Measurements from ENCODE around the gene S100A7A.
"Not testable (repeated sequence)": the region's sequence is repeated elsewhere in the genome, so short reads cannot be mapped to it uniquely, and the experiment has no call there.

Gene S100A7A

GRCh38 chr1:153428073-153428638 is 11.8 kb downstream of the S100A7A start:
- no peak for DNase-seq

GRCh38 chr1:153428791-153429190 is 12.5 kb downstream of the S100A7A start:
- no peak for DNase-seq

- no peak for DNase-seq
Measured at GRCh38 chr1:153429266-153430165, 13.2 kb downstream of the S100A7A start.

GRCh38 chr1:153430166-153430553 is 13.8 kb downstream of the S100A7A start:
- DNase-seq, result no peak

GRCh38 chr1:153430561-153430960 is 14.2 kb downstream of the S100A7A start:
- no peak for DNase-seq

GRCh38 chr1:153431002-153431401 is 14.7 kb downstream of the S100A7A start:
- no peak for DNase-seq

- no peak for DNase-seq
Measured at GRCh38 chr1:153431427-153431826, 15.1 kb downstream of the S100A7A start.

- DNase-seq, result no peak
Measured at GRCh38 chr1:153431928-153432327, 15.6 kb downstream of the S100A7A start.

GRCh38 chr1:153432874-153433681 is 16.8 kb downstream of the S100A7A start:
- DNase-seq, result no peak

- no peak for DNase-seq
Measured at GRCh38 chr1:153434746-153435455, 18.6 kb downstream of the S100A7A start.

GRCh38 chr1:153437236-153437635 is 20.9 kb downstream of the S100A7A start:
- no peak for DNase-seq

GRCh38 chr1:153438599-153438998 is 22.3 kb downstream of the S100A7A start:
- DNase-seq, result no peak

GRCh38 chr1:153439273-153439672 is 23.0 kb downstream of the S100A7A start:
- DNase-seq, result no peak

- no peak for DNase-seq
Measured at GRCh38 chr1:153441238-153441755, 25.0 kb downstream of the S100A7A start.

GRCh38 chr1:153443486-153443885 is 27.2 kb downstream of the S100A7A start:
- DNase-seq, result no peak

- DNase-seq, result no peak
Measured at GRCh38 chr1:153444078-153444477, 27.8 kb downstream of the S100A7A start.

GRCh38 chr1:153447498-153448170 is 31.3 kb downstream of the S100A7A start:
- DNase-seq, result no peak

GRCh38 chr1:153448851-153449250 is 32.5 kb downstream of the S100A7A start:
- not testable (repeated sequence) for DNase-seq

GRCh38 chr1:153456396-153456795 is 40.1 kb downstream of the S100A7A start:
- no peak for DNase-seq

GRCh38 chr1:153459655-153460054 is 43.3 kb downstream of the S100A7A start:
- no peak for DNase-seq

- DNase-seq, result no peak
Measured at GRCh38 chr1:153460551-153460950, 44.2 kb downstream of the S100A7A start, which contains the start of gene S100A7. Gene S100A7 (minus strand): TSS chr1:153460651. CDS start chr1:153459013, 1,638 bp downstream.

- not testable (repeated sequence) for DNase-seq
Measured at GRCh38 chr1:153462741-153463140, 46.4 kb downstream of the S100A7A start.
